ENCODE data around the gene ATP6AP1.
A peak's percentile ranks its signal among the peaks of the same experiment; 100 is the strongest.

ATP6AP1 gene

GRCh38 chrX:154450312-154450711 is 21.8 kb downstream of the ATP6AP1 start:
- no peak for DNase-seq

- no peak for DNase-seq
These were observed 24.3 kb downstream of the ATP6AP1 start for GRCh38 chrX:154452823-154453222.

GRCh38 chrX:154457491-154458115 is 29.1 kb downstream of the ATP6AP1 start:
- DNase-seq = peak; percentile 41

GRCh38 chrX:154458116-154458953 is 29.9 kb downstream of the ATP6AP1 start, which contains the start of gene PLXNA3:
PLXNA3 (plus strand) TSS chrX:154458281; CDS start chrX:154460184, 1,903 bp downstream.
- DNase-seq = peak; percentile 41

GRCh38 chrX:154458954-154459778 is 30.7 kb downstream of the ATP6AP1 start:
- DNase-seq = no peak

GRCh38 chrX:154459832-154460231 is 31.4 kb downstream of the ATP6AP1 start:
- DNase-seq = no peak

GRCh38 chrX:154460326-154460725 is 31.8 kb downstream of the ATP6AP1 start:
- DNase-seq = no peak

GRCh38 chrX:154462396-154462795 is 33.9 kb downstream of the ATP6AP1 start:
- DNase-seq = no peak

GRCh38 chrX:154463611-154464220 is 35.2 kb downstream of the ATP6AP1 start:
- no peak for DNase-seq

- no peak for DNase-seq
These were observed 36.4 kb downstream of the ATP6AP1 start for GRCh38 chrX:154464806-154465365.

- DNase-seq = no peak
These were observed 37.1 kb downstream of the ATP6AP1 start for GRCh38 chrX:154465601-154466000.

- DNase-seq = no peak
These were observed 37.6 kb downstream of the ATP6AP1 start for GRCh38 chrX:154466036-154466435.

- DNase-seq = no peak
These were observed 38.4 kb downstream of the ATP6AP1 start for GRCh38 chrX:154466907-154467306.

GRCh38 chrX:154467556-154467955 is 39.1 kb downstream of the ATP6AP1 start:
- no peak for DNase-seq

GRCh38 chrX:154468217-154468616 is 39.7 kb downstream of the ATP6AP1 start:
- no peak for DNase-seq

- DNase-seq = no peak
These were observed 40.6 kb downstream of the ATP6AP1 start for GRCh38 chrX:154469114-154469513.

- no peak for DNase-seq
These were observed 41.4 kb downstream of the ATP6AP1 start for GRCh38 chrX:154469880-154470279.

GRCh38 chrX:154470434-154470833 is 42.0 kb downstream of the ATP6AP1 start:
- DNase-seq = no peak

- no peak for DNase-seq
These were observed 42.6 kb downstream of the ATP6AP1 start for GRCh38 chrX:154470914-154471568.

- no peak for DNase-seq
These were observed 43.6 kb downstream of the ATP6AP1 start for GRCh38 chrX:154471839-154472684.

Data from NK-92 treated with Interleukin-12 subunit alpha and Interleukin-12 subunit beta, amount 100 ng/mL, for 24 hours (cell line).